Right lobe of liver (tissue), 6 donors: Measurements from ENCODE around the gene CLEC5A. TPM values are rescaled to one million over a fixed set of nuclear protein-coding genes. Genes with fewer than 3 reads are reported as not detected.

Experiments
- ATAC-seq, 4 donors: fragments of 200-7000 bp; cut with Tn5 transposase; one replicate each; pipeline ENCODE4 v1.9.1; 2020; ENCODE audit warnings: mild to moderate bottlenecking in 4 of 4, moderate library complexity in 4 of 4
- DNase-seq, 3 donors: peaks; one replicate each; pipeline ENCODE4 v3.0.0-alpha.2; 2020
- H3K27ac ChIP-seq, 3 donors: fragments of 200-600 bp; one replicate each; pipeline ENCODE4 v1.8.0; 2022
- H3K27me3 ChIP-seq, 2 donors: fragments of 200-600 bp; one replicate each; pipeline ENCODE4 v1.8.0; 2022
- H3K36me3 ChIP-seq, 4 donors: fragments of 200-600 bp; sonication (generic) in 1 of 4; one replicate each; pipeline versions ENCODE4 v1.5.1 to v1.8.0; 2017 to 2022; ENCODE audit warnings: control low read depth in 1 of 4
- H3K4me1 ChIP-seq, 4 donors: fragments of 200-600 bp; sonication (generic) in 1 of 4; one replicate each; pipeline versions ENCODE4 v1.5.1 to v1.8.0; 2017 to 2022; ENCODE audit warnings: control low read depth in 1 of 4
- H3K4me3 ChIP-seq, 3 donors: fragments of 200-600 bp; one replicate each; pipeline ENCODE4 v1.8.0; 2022
- H3K9me3 ChIP-seq, 4 donors: fragments of 200-600 bp; sonication (generic) in 1 of 4; one replicate each; pipeline versions ENCODE4 v1.5.1 to v1.8.0; 2017 to 2022; ENCODE audit warnings: control low read depth in 1 of 4
- CTCF ChIP-seq, 4 donors: fragments of 200-600 bp in 3 of 4; fragments of 450-650 bp in 1 of 4; IDR thresholded peaks; one replicate each; pipeline versions ENCODE4 v1.5.1 to v1.8.0; 2016 to 2022; ENCODE audit warnings: antibody characterized with exemption in 4 of 4, mild to moderate bottlenecking in 2 of 4
- POLR2A ChIP-seq: fragments of 450-650 bp; IDR thresholded peaks from one replicate; pipeline ENCODE4 v1.6.1; 2017; ENCODE audit warnings: antibody characterized with exemption, mild to moderate bottlenecking
- WGBS: methylation state at CpG from one replicate; pipeline ENCODE4 v1.1.6; 2018; ENCODE audit warnings: low coverage, low lambda C conversion rate; ENCODE audit not compliant: insufficient coverage; ENCODE audit errors: missing lambda C conversion rate; 5-methylcytosine and 5-hydroxymethylcytosine counted together
- intact Hi-C, 2 donors: fragments of 100-400 bp; cut with DNase I; formaldehyde crosslinking; loops; one replicate each; pipeline versions ENCODE4 v1.11.2 to v1.14.1; 2022
- total RNA-seq, 6 experiments: library from RNA; depleted of rRNA in 2 of 6; stranded (reverse); fragments of >200 nt in 2 of 6; fragmentation: NEBNext Ultra II Directional in 3 of 6; extraction: Animal tissue kit (Norgen Biotek cat#: 25700) in 3 of 6; gene quantifications; one replicate each; pipeline versions ENCODE4 v1.1.0 to v1.2.4, GENCODE V29; 2016 to 2023
- donor health status: DM: no; HTN: yes; CAD: no.
- donor health status: DM: no; HTN: no; CAD: no.
- donor health status: DM: no; HTN: no; CAD: no.
- donor health status: DM: no; HTN: yes; CAD: no.
- donor health status: DM: no; HTN: yes; CAD: no.

Gene CLEC5A
- total RNA-seq, 6 experiments from 2014 or later: 0.27 to 1.2 (median 0.92) TPM; not detected in 1

GRCh38 chr7:141949021-141949420 lies 2.2 kb upstream of the CLEC5A start:
- TF ChIP-seq POLR2A (no peak), CTCF (IDR thresholded peaks at IDR 0.05) (no peak)

GRCh38 chr7:141945356-141945755 lies 1.4 kb downstream of the CLEC5A start:
- Histone ChIP-seq H3K4me1 (no peaks in the 10 kb centered on the region), H3K27me3 (no peaks in the 10 kb centered on the region), H3K4me3 (no peak overlapping the region), H3K36me3 (no peaks in the 10 kb centered on the region), H3K9me3 (no peaks in the 10 kb centered on the region), H3K27ac (no peak overlapping the region)
- intact Hi-C loops: no loop called here
- ATAC-seq (peak in 3 of 4 donors; percentile 12 to 38 (median 33)), DNase-seq (no peak)
- WGBS: 22% methylated on average over 3 of the region's 3 CpGs
- TF ChIP-seq POLR2A: no peak
- TF ChIP-seq CTCF (IDR thresholded peaks at IDR 0.05): no peak

More at GRCh38 chr7:141949021-141949420, 2.2 kb upstream of the CLEC5A start:
- Histone ChIP-seq H3K4me1 (no peaks in the 10 kb centered on the region), H3K36me3 (no peaks in the 10 kb centered on the region), H3K4me3 (no peak overlapping the region), H3K27ac (no peak overlapping the region), H3K9me3 (no peaks in the 10 kb centered on the region), H3K27me3 (no peaks in the 10 kb centered on the region)
- intact Hi-C loops: no loop called here
- 53% methylated on average over 1 of the region's 2 CpGs for WGBS
- DNase-seq (no peak), ATAC-seq (no peak)

GRCh38 chr7:141944811-141945210 lies 2.0 kb downstream of the CLEC5A start:
- 25% methylated on average over 3 of the region's 3 CpGs for WGBS

GRCh38 chr7:141943846-141944245 lies 2.9 kb downstream of the CLEC5A start:
- ATAC-seq (no peak), DNase-seq (no peak)
- no peaks in the 10 kb centered on the region for H3K4me1 ChIP-seq
- TF ChIP-seq CTCF (IDR thresholded peaks at IDR 0.05): no peak
- TF ChIP-seq POLR2A: no peak
- 25% methylated on average over 1 of the region's 1 CpG for WGBS
- H3K9me3 ChIP-seq: no peaks in the 10 kb centered on the region
- intact Hi-C loops: no loop called here
- H3K36me3 ChIP-seq: no peaks in the 10 kb centered on the region
- no peak overlapping the region for H3K27ac ChIP-seq
- H3K4me3 ChIP-seq: no peak overlapping the region
- H3K27me3 ChIP-seq: no peaks in the 10 kb centered on the region

More at GRCh38 chr7:141944811-141945210, 2.0 kb downstream of the CLEC5A start:
- intact Hi-C loops: no loop called here
- Histone ChIP-seq H3K4me1 (no peaks in the 10 kb centered on the region), H3K27ac (no peak overlapping the region), H3K4me3 (no peak overlapping the region), H3K27me3 (no peaks in the 10 kb centered on the region), H3K36me3 (no peaks in the 10 kb centered on the region), H3K9me3 (no peaks in the 10 kb centered on the region)
- ATAC-seq (no peak), DNase-seq (no peak)
- no peak for TF ChIP-seq POLR2A
- no peak for TF ChIP-seq CTCF (IDR thresholded peaks at IDR 0.05)

- H3K9me3 ChIP-seq: no peaks in the 10 kb centered on the region
- H3K27ac ChIP-seq: no peak overlapping the region
- ATAC-seq: no peak
- DNase-seq: no peak
- H3K36me3 ChIP-seq: no peaks in the 10 kb centered on the region
- 46% methylated on average over 3 of the region's 3 CpGs for WGBS
- H3K4me3 ChIP-seq: no peak overlapping the region
- no peaks in the 10 kb centered on the region for H3K27me3 ChIP-seq
- no peaks in the 10 kb centered on the region for H3K4me1 ChIP-seq
- TF ChIP-seq CTCF (IDR thresholded peaks at IDR 0.05) (no peak), POLR2A (no peak)
- intact Hi-C loops: no loop called here
Measured at GRCh38 chr7:141941075-141941474, 5.7 kb downstream of the CLEC5A start.
